ENCODE measurements around the gene DOK7.

DNA sequence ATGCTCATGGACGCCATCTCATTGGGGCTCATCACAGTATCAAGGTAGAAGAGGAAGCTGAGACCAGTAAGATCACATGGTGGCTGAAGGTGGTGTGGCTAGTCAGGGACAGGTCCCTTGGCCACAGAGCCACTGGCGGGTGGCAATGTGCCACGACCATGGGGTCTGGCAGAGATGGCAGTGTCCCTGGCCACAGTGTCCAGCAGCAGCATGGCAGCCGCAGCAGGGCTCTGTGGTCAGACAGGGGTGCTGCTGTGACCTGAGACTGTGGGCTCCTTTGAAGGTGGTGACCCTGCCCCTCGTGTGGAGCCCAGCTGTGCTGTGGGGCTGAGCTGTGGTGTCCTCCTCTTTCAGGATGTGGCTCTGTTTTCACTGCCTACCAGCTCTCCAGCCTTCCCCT is 2.2 kb upstream of the DOK7 start:
- no peak for TF ChIP-seq POLR2A (IDR thresholded peaks at IDR 0.05)
- TF ChIP-seq, protein P1, sequence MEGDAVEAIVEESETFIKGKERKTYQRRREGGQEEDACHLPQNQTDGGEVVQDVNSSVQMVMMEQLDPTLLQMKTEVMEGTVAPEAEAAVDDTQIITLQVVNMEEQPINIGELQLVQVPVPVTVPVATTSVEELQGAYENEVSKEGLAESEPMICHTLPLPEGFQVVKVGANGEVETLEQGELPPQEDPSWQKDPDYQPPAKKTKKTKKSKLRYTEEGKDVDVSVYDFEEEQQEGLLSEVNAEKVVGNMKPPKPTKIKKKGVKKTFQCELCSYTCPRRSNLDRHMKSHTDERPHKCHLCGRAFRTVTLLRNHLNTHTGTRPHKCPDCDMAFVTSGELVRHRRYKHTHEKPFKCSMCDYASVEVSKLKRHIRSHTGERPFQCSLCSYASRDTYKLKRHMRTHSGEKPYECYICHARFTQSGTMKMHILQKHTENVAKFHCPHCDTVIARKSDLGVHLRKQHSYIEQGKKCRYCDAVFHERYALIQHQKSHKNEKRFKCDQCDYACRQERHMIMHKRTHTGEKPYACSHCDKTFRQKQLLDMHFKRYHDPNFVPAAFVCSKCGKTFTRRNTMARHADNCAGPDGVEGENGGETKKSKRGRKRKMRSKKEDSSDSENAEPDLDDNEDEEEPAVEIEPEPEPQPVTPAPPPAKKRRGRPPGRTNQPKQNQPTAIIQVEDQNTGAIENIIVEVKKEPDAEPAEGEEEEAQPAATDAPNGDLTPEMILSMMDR (IDR thresholded peaks at IDR 0.05) = no peak
